Measurements from ENCODE around the gene PRDM16.

The PRDM16 gene

GRCh38 chr1:3259020-3259419 is 190.0 kb downstream of the PRDM16 start:
- no peak overlapping the region for H3K4me3 ChIP-seq (ENCODE audit: low read depth, low read length)
- no peak for DNase-seq (ENCODE audit: low read depth)
- TF ChIP-seq MYC (IDR thresholded peaks at IDR 0.05; ENCODE audit: low read depth, low read length) (no peak), MAX (IDR thresholded peaks at IDR 0.05; ENCODE audit: low read depth, low read length) (no peak), POLR2A (IDR thresholded peaks at IDR 0.05; ENCODE audit: extremely low read depth, insufficient read length) (no peak), CTCF (IDR thresholded peaks at IDR 0.05; ENCODE audit: low read depth, low read length) (no peak)

- no peak overlapping the region for H3K4me3 ChIP-seq (ENCODE audit: low read depth, low read length)
- no peak for DNase-seq (ENCODE audit: low read depth)
- no peak for TF ChIP-seq POLR2A (IDR thresholded peaks at IDR 0.05; ENCODE audit: extremely low read depth, insufficient read length)
- no peak for TF ChIP-seq MAX (IDR thresholded peaks at IDR 0.05; ENCODE audit: low read depth, low read length)
- TF ChIP-seq CTCF (IDR thresholded peaks at IDR 0.05; ENCODE audit: low read depth, low read length) = no peak
- no peak for TF ChIP-seq MYC (IDR thresholded peaks at IDR 0.05; ENCODE audit: low read depth, low read length)
Observed at GRCh38 chr1:3261007-3261968, 192.3 kb downstream of the PRDM16 start.

- DNase-seq (ENCODE audit: low read depth) = no peak
- H3K4me3 ChIP-seq (ENCODE audit: low read depth, low read length) = no peak overlapping the region
- TF ChIP-seq MYC (IDR thresholded peaks at IDR 0.05; ENCODE audit: low read depth, low read length) (no peak), POLR2A (IDR thresholded peaks at IDR 0.05; ENCODE audit: extremely low read depth, insufficient read length) (no peak), CTCF (IDR thresholded peaks at IDR 0.05; ENCODE audit: low read depth, low read length) (no peak), MAX (IDR thresholded peaks at IDR 0.05; ENCODE audit: low read depth, low read length) (no peak)
Observed at GRCh38 chr1:3261969-3262579, 193.1 kb downstream of the PRDM16 start.

- DNase-seq (ENCODE audit: low read depth) = no peak
- H3K4me3 ChIP-seq (ENCODE audit: low read depth, low read length) = no peak overlapping the region
- TF ChIP-seq MAX (IDR thresholded peaks at IDR 0.05; ENCODE audit: low read depth, low read length) (no peak), MYC (IDR thresholded peaks at IDR 0.05; ENCODE audit: low read depth, low read length) (no peak), CTCF (IDR thresholded peaks at IDR 0.05; ENCODE audit: low read depth, low read length) (no peak), POLR2A (IDR thresholded peaks at IDR 0.05; ENCODE audit: extremely low read depth, insufficient read length) (no peak)
Observed at GRCh38 chr1:3262681-3263286, 193.8 kb downstream of the PRDM16 start.

GRCh38 chr1:3263790-3264189 is 194.8 kb downstream of the PRDM16 start:
- TF ChIP-seq MAX (IDR thresholded peaks at IDR 0.05; ENCODE audit: low read depth, low read length) (no peak), POLR2A (IDR thresholded peaks at IDR 0.05; ENCODE audit: extremely low read depth, insufficient read length) (no peak), CTCF (IDR thresholded peaks at IDR 0.05; ENCODE audit: low read depth, low read length) (no peak), MYC (IDR thresholded peaks at IDR 0.05; ENCODE audit: low read depth, low read length) (no peak)
- no peak overlapping the region for H3K4me3 ChIP-seq (ENCODE audit: low read depth, low read length)
- no peak for DNase-seq (ENCODE audit: low read depth)
